ENCODE measurements around the gene AGER. TPM values are rescaled to one million over a fixed set of nuclear protein-coding genes. Genes with fewer than 3 reads are reported as not detected.
"Not testable (repeated sequence)": the region's sequence is repeated elsewhere in the genome, so short reads cannot be mapped to it uniquely, and the experiment has no call there.

Gene AGER
- total RNA-seq, 1 donor from 2014 or later: 3.5 TPM

DNA sequence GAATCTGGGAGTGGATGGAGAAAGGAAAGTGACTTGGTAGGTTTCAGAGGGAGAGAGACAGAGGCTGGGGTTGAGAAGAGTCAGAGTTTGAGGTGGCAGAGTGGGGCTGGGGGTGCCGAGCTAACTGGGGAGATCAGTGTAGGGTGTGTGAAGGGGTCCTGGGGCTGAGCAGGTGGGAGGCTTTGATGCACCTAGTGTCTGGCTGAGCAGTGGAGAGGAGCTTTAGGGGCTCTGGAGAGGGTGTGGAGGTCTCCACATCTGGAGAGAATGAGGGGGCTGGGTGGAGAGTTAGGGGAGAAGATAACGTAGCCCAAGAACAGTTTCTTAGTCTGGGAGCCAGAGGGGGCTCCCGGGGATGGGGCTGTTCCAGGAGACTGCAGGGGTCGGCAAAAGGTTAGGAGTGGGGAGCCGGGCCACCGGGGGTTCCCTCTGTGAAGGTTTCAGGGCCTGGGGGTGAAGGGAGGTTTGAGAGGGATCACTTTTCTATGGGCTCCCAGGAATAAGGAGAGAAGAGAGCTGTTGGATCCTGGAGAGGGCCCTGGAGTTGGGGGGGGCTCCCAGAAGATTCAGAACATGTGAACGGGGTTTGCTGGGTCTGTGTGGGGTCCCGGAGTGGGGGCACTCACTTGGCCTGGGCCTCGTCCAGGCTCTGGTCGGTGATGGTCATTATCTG, 5.2 kb upstream of the AGER start:
- no peak for DNase-seq (ENCODE audit: low spot score)
- intact Hi-C loops (cut with DNase I): no loop called here

DNA sequence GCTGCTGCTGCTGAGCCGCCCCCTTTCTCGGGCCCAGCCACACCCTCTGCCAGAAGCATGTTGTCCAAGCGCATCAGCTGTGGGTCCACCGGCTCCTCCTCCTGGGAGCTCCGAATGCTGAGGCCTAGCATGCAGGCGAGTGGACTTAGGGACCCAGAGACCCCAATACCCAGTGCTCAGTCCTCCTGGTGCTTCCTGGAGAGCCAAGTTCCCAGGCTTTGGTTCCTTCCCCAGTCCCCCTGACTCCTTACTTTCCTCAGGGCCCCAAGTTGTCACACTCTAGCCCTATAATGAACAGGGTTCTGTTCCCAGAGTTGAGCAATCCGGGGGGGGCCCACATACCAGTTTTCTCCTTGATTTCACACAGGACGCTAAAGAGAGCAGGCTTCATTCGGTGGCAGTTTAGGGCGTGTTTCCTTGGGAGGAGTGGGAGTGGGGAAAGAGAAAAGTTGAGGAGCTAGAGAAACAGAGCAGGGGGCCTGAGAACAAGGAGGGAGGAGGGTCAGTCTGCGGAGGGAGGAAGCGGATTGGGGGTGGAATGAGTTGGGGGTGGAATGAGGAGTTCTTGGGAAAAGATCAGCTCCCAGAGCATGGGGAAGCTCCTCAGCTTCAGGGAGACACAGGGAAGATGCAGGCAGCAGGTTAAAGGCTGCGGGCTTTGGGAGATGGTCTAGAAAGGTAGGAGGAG, 4.5 kb upstream of the AGER start:
- intact Hi-C loops (cut with DNase I): no loop called here
- DNase-seq (ENCODE audit: low spot score): no peak

DNA sequence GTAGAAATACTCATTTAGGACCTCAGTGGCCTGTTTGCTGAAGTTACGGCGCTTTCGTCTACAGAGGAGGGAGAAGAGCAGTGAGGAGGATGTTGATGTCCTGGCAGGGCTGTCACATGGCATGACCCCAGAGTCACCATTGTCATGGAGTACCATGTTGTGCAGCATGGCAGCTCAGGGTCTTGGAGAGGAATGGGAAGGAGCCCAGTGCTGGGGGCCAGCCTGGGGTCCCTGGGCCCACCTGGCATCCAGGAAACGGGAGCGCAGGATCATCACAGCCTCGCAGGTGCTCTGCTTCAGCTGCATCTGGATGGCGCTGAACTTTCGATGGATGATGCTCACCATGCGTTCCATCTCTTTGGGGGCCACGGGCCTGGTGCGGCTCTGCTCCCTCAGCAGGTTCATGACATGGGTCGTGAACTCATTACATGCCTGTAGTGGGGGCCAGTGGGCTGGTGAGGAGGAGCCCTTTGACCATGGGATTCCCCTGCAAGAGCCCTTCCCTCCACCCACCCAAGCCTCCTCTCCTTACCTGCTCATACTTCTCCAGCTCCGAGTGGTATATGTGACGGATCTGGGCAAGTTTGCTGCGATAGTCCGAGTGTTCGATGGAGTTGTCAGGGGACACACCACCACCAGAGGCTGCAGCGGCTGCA, 3.8 kb upstream of the AGER start:
- intact Hi-C loops (cut with DNase I); DNase-seq (ENCODE audit: low spot score): not testable (repeated sequence)

DNA sequence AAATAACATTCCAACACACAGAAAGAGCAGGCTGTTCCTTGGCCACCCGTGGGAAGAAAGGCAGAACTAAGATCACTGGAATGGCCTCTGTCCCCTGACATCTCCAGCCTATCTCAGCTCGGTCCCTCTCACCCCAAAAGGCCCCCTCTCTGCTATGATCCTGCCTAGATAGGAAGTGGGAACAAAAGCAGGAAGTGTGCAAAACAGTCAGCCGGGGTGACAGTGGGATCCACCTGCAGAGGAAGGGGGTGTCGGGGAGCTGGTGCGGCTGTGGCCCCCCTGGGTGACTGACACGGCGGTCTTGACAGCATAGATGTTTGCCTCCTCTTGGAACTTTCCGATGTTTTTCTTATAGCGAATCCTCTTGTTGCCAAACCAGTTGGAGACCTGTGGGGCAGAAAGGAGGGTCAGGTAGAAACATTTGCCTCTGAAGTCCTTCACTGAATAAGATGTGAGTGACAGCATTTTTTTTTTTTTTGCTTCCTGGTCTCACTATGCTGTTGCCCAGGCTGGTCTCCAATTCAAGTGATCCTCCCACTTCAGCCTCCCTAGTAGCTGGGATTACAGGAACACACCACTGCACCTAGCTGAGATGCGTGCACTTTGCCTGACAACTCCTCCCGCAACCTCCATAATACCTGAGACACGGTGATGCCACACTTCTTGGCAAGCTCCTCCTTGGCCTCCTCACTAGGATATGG, 3.1 kb upstream of the AGER start:
- DNase-seq (ENCODE audit: low spot score): no peak
- intact Hi-C loops (cut with DNase I): no loop called here

DNA sequence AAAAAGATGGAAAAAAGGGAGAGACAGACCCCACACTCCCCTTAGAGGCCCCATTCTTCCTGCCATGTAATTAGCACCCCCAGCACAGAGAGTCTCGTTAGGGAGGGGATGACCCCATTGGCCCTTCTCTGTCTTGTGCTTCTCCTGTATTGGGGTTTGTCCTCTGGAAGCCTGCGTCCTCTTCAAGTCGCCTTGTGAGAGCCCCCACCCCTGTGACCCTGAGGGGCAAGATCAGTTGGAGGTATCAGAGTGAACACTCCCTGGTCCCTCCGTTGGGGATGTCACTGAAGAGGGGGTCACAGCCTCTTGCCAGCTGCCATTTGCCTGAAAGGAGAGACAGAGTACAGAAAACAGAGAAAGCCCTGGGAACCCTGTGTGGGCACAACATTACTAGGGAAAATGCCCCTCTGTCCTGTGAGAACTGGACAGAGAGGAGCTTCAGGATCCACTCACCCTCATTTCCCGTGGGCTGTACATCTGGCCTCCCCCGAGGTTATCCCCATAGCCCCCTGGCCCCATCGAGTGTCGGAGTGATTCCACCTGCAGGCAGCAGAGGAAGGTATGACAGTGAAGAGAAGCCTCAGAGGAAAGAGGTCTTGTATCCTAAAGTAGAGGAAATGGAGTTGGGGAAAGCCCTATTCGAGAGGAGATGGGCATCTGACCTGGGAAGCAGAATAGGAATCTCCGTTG, 2.2 kb upstream of the AGER start:
- DNase-seq (ENCODE audit: low spot score); intact Hi-C loops (cut with DNase I): not testable (repeated sequence)

DNA sequence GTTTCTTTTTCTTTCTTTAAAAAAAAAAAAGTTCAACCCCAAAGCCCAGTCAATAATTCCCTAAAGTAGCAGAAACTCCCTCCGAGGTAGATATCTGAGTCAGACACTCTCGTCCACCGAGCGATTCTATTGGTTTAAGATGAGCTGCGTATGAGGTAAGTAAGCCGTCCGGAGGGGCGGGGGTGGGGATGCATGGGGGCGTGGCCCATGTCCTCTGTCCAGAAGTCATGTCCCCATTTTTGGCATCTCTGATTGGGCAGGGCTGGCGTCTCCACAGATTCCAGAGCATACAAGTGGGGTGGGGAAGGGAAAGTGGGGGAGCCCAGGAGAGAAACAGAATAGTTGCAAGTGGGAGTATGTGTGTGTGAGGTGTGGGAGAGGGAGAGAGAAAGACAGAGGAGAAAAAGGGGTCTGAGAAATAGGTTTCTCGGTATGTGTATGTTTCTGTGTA, 1.7 kb upstream of the AGER start:
- peak; percentile 87 for DNase-seq (ENCODE audit: low spot score)
- intact Hi-C loops (cut with DNase I): not testable (repeated sequence)

DNA sequence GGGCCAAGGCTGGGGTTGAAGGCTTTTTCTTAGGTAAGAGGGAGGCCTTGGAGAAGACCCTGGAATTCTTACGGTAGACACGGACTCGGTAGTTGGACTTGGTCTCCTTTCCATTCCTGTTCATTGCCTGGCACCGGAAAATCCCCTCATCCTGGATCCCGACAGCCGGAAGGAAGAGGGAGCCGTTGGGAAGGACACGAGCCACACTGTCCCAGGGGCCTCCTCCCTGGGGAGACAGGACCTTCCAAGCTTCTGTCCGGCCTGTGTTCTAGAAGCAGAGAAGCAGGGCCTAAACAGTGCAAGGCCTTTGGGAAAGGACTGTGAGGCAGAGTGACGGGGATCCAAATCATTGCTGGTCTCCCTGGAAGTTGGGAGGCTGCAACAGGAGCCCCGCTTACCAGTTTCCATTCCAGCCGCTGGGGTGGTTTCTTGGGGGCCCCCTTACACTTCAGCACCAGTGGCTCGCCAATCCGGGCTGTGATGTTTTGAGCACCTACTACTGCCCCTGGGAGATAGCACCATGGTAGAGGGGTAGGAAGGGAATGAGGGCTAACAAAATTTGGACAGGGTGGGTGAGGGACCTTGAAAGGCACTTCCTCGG, 470 bp downstream of the AGER start:
- no peak for DNase-seq (ENCODE audit: low spot score)
- intact Hi-C loops (cut with DNase I): no loop called here

DNA sequence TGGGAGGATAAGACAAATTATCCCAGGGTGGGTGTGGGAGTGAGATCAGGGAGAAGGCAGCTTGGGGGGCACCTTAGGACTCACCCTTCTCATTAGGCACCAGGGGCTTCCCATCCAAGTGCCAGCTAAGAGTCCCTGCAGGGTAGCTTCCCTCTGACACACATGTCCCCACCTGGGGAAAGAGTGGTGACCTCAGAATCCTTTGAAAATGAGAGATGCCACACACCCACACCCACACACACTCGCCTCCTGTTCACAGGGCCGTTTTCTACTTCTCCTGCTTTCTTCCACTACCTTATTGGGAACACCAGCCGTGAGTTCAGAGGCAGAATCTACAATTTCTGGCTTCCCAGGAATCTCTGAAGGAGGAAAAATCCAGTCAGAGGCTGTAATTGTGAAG, 1.0 kb downstream of the AGER start:
- no peak for DNase-seq (ENCODE audit: low spot score)
- intact Hi-C loops (cut with DNase I): no loop called here

DNA sequence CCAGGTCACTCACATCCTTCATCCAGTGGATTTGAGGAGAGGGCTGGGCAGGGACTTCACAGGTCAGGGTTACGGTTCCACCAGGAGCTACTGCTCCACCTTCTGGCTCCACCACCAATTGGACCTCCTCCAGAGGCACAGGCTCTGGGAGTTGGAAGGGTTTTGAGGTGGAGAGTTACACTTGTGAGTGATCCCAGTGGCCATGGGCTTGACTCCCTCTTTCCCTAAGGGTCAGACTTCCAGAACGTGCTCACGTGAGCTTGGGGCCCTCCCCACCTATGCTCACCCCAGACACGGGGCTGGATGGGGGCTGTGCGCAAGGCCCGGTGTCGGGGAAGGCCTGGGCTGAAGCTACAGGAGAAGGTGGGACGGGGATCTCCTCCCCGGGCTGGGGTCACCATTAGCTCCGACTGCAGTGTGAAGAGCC, 1.5 kb downstream of the AGER start:
- no peak for DNase-seq (ENCODE audit: low spot score)
- intact Hi-C loops (cut with DNase I): no loop called here

DNA sequence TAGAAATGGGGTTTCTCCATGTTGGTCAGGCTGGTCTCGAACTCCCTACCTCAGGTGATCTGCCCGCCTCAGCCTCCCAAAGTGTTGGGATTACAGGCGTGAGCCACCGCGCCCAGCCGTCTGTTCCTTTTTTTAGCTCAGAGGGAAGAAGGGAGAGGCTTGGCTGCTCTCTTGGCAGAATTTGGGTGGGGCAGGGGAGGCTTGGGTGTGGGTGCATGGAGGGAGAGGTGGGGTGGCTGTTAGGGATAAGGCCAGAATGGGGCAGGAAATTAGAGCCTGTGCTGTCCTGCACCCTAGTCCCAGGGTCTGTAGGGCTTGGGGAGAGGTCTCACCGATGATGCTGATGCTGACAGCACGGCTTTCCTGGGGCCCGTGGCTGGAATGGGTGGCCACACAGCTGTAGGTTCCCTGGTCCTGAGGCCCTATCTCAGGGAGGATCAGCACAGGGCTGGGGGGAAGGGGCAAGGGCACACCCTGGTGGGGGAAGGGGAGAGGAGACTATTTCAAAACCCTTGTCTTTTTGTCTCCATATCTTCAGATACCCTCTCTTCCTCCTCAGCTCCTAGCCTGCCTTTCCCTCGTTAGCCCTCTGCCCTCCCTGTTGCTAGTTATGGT, 2.0 kb downstream of the AGER start:
- no peak for DNase-seq (ENCODE audit: low spot score)
- intact Hi-C loops (cut with DNase I): no loop called here

DNA sequence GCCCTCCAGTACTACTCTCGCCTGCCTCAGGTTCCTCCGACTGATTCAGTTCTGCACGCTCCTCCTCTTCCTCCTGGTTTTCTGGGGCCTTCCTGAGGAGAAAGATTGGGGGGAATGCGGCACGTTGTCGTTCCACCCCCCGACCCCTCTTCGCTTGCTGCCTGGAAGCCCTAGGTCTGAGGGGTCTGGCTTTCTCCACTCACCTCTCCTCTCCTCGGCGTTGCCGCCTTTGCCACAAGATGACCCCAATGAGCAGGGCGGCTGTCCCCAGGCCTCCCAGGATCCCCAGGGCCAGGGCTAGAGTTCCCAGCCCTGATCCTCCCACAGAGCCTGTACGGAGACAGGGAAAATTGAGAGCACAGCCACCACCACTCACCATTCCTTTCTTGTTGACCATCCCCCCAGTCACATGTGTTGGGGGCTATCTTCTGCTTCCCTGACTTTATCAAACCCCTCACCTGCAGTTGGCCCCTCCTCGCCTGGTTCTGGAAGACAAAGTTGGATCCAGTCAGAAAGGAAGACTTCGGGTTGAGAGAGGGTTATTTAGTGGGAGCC, 2.8 kb downstream of the AGER start:
- intact Hi-C loops (cut with DNase I): no loop called here
- no peak for DNase-seq (ENCODE audit: low spot score)

DNA sequence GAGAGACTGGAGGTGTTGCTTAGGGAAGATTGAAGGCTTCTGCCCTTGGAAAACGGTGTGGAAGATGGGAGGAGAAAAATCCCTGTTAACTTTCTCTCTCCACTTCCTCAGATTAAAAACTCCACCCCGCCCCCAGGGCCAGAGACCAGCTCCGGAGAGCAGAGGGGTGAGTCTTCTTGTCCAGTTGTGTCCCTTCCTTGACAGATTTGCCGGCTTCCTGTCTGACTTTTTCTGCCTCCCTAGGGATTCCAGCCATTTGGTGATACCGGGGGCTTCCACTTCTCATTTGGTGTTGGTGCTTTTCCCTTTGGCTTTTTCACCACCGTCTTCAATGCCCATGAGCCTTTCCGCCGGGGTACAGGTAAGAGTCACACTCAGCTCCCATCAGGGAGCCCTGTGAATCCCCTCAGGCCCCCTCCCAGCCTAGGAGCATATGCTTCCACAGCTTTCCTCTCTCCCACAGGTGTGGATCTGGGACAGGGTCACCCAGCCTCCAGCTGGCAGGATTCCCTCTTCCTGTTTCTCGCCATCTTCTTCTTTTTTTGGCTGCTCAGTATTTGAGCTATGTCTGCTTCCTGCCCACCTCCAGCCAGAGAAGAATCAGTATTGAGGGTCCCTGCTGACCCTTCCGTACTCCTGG, 4.2 kb downstream of the AGER start:
- DNase-seq (ENCODE audit: low spot score): no peak
- intact Hi-C loops (cut with DNase I): no loop called here

DNA sequence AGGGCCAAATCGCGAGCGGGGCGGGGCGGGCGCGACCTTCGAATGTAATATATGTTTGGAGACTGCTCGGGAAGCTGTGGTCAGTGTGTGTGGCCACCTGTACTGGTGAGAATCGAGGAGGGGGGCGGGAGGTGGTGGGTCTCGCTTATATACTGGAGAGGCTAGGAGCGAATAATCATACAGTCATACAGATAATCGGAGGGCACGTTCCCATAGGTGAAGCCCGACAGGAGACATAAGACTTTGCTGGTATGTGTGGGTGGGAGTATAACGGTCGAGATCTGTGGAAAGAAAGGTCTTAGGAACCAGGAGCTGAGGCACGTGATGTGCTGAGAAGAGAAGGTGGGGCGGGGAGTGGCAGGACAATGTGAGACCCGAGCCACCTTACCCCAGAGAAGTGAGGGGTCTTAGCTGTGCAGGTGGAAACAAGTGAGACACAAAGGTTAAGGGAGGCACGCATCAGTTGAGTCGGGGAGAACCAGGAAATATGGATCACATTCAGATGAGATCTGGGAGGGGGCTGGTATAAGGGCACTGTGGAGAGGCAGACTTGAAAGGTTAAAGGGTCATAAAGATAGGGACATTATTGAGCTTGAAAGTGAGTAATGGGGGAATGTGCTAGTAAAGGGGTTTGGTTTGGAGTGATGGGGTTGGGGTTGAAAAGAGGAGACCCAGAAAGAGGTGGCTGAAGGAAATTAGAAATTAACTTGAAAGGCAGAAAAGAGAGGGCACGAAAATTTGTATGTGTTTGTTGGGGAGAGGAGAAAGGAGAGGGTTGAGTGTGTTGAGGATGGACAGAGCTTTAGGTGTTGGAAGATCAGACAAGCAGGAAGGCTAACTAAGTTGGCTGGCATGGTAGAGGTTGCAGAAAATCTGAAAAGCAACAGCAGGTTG, 5.3 kb downstream of the AGER start:
- intact Hi-C loops (cut with DNase I): no loop called here
- DNase-seq (ENCODE audit: low spot score): no peak

DNA sequence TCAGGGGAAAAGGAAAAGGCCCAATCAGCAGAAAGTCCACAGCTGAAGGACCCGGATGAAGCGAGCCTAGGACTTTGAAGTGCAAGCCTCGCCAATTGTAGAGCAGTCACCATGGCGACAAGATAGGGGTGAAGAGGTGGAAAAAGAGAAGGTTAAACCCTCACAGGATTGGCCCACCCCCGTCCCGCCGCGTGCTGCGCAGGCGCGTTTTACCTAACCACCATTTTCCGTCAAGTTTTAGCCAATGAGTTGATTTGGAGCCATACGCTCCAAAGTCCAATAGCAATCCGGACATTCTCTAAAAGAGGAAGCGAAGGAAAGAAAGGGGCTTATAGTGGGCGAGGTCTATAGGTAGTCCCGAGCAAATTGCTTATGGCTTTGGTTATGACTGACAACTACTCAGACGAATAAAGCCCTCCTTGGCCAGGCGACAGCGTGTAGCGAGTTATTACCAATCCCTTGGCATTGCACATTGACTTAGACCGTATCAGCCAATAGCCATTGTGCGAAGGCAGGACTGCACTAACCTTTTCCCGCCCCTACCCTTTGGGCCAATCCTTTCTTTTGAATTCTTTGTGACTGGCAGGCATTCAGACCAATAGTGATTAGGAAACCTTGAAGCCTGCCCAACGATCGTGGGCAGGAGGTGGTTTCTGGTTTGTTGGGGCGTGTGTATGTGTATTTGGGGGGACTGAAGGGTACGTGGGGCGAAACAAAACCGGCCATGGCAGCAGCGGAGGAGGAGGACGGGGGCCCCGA, 6.1 kb downstream of the AGER start, which contains the start of gene RNF5:
RNF5 (plus strand) TSS at position 618 of the 759 bp plus-strand sequence; CDS start at position 725, 107 bp downstream.
- DNase-seq (ENCODE audit: low spot score): peak; percentile 96
- intact Hi-C loops (cut with DNase I): loop anchor here (2.0 kb wide), 2 partner anchors 17 to 23 kb away; partner anchors contain the start of gene PPT2

DNA sequence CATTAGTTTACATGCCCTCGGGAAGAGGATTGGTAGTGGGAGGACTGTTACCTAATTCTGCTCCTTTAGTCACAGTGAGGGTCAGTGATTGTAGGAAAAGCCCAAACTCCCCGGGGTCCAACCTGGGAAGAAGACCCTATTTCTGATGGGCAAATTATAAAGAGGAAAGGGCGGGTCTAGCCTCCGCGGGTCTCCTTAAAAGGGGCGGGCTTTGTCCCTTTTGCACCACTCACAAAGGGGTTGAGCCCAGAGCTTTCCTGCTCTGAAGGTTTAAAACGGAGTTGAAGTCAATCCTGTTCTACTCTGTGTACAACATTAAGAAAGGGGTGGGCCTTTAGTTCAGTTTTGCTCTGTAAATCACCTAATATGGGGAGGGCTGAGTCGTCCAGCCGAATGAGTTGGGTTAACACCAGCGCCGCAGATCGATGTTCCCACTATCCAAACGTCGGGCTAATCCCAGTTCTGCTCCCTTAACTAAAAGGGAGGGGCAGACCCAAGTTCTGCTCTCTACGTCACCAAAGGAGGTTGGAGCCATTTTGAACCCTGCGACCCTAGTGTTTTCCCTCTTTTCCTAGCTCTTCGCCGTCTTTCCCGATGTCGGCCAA, 6.8 kb downstream of the AGER start:
- intact Hi-C loops (cut with DNase I): loop anchor here (2.0 kb wide), 2 partner anchors 18 to 22 kb away; partner anchors contain the start of gene PPT2
- no peak for DNase-seq (ENCODE audit: low spot score)

Data from cardiac septum (tissue), 1 donor.